Adrenal gland (tissue), 5 donors: ENCODE measurements around the gene RANBP10.

Experiments
- CTCF ChIP-seq, 6 experiments: fragments of 450-650 bp in 4 of 6; fragments of 200-600 bp in 2 of 6; sonication (generic) in 1 of 6; IDR thresholded peaks; 1 replicate in 5 of 6; 2 replicates in 1 of 6; pipeline versions ENCODE4 v1.5.1 to v1.8.0; 2016 to 2021; ENCODE audit warnings: antibody characterized with exemption in 6 of 6, mild to moderate bottlenecking in 2 of 6, moderate library complexity in 1 of 6
- POLR2A ChIP-seq, 2 donors: fragments of 450-650 bp; IDR thresholded peaks; one replicate each; pipeline ENCODE4 v1.6.1; 2017; ENCODE audit warnings: antibody characterized with exemption in 2 of 2, mild to moderate bottlenecking in 2 of 2, moderate library complexity in 1 of 2
- donor health status: DM: no; HTN: no; CAD: no.

GRCh38 chr16:67762385-67762784, 44.0 kb downstream of the RANBP10 start:
- TF ChIP-seq CTCF (IDR thresholded peaks at IDR 0.05) (no peak), POLR2A (IDR thresholded peaks at IDR 0.05) (no peak)
